WTC11 (cell line): ENCODE data around the gene ELOA2.
"Not testable (repeated sequence)": the region's sequence is repeated elsewhere in the genome, so short reads cannot be mapped to it uniquely, and the experiment has no call there.

Source experiments
- CTCF ChIP-seq: fragments of 200-600 bp; IDR thresholded peaks from 2 replicates; pipeline ENCODE4 v1.8.0; 2022; ENCODE audit warnings: antibody characterized with exemption
- IRF2 ChIP-seq: sonication (generic); formaldehyde crosslinking; IDR thresholded peaks from 2 replicates; pipeline ENCODE4 v1.8.0; 2022; ENCODE audit warnings: low read depth, missing genetic modification reagents, borderline replicate concordance

- not testable (repeated sequence) for TF ChIP-seq IRF2, CTCF
Measured at GRCh38 chr18:47030887-47031286, 4.5 kb downstream of the ELOA2 start.
